Stimulated activated CD4-positive, alpha-beta T cell treated with anti-CD3 and anti-CD28 coated beads, Interleukin-2, amount 100 ng/mL, for 48 hours (primary cell): ENCODE data around the gene PGM2.
"Not testable (repeated sequence)": the region's sequence is repeated elsewhere in the genome, so short reads cannot be mapped to it uniquely, and the experiment has no call there.

Source experiments
- DNase-seq, 2 donors: peaks; one replicate each; pipeline ENCODE4 v3.0.0-alpha.2; 2020

The PGM2 gene

DNA sequence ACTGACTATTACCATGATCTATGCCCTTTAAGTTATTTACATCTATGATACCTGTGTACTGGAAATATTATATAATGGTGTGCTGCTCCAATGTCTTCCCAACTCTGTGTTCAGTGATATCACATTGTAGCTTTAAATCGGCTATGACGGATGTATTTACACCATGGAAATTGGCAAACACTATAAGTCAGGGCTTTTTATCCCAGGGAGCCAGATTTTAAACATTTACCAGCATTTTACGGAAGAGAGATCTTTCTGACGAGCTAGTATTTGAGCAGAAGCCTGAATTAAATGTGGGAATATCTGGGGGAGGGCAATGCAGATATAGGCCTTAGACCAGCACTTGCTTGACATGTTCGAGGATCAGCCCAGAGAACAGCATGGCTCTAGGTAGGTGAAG lies 7.7 kb upstream of the PGM2 start:
- no peak for DNase-seq

GRCh38 chr4:37820458-37820857 lies 6.0 kb upstream of the PGM2 start:
- DNase-seq = not testable (repeated sequence)

GRCh38 chr4:37821953-37822605 lies 4.4 kb upstream of the PGM2 start:
- DNase-seq = no peak

DNA sequence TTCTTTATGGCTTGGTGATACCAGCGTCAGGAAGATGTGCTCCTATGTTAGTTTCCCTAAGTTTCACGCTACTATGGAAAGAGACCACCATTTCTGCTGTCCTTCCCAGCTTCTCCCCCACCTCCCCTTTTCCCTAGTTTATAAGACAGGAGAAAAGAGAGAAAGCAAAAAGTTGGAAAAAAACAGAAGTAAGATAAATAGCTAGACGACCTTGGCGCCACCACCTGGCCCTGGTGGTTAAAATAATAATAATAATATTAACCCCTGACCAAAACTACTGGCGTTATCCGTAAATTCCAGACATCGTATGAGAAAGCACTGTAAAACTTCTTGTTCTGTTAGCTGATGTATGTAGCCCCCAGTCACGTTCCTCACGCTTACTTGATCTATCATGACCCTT lies 985 bp upstream of the PGM2 start:
- not testable (repeated sequence) for DNase-seq

DNA sequence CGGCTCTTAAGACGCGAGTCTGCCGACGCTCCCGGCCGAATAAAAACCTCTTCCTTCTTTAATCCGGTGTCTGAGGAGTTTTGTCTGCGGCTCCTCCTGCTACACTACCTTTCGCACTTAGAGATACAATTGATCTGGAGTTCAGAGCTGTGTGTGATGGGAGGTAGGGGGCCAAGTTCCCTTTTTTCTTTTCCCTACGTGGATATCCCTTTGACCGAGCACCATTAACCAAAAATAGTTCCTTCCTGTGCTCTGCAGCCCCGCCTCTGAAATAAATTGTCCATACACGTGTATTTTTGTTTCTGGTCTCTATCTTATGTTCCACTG lies 555 bp upstream of the PGM2 start:
- DNase-seq = peak in 1 of 2 donors; percentile 8

- DNase-seq = no peak
Measured at GRCh38 chr4:37827030-37827685, 672 bp downstream of the PGM2 start.

DNA sequence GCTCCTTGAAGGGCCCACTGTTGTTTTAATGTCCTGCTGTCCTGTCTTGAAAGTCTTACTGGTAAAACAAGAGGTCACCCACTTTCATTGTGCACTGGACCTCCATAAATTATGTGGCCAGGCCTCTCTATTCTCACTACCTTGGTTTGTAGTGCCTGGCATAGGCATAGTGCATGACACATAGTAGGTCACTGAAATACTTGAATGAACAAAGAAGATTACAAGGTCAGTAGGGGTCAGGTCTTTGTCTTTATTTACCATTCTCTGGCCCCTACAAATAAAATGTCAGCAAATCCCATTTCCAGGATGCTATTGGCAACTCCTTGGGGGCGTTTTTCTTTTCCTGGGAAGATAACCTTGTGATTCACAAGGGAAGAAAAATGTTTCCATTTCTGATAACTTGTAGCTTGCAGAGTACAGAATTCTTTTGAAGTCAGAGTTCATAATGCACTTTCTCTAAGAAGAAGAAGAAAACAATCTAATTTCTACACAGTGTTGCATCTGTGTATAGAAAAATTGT lies 1.4 kb downstream of the PGM2 start:
- DNase-seq = no peak

DNA sequence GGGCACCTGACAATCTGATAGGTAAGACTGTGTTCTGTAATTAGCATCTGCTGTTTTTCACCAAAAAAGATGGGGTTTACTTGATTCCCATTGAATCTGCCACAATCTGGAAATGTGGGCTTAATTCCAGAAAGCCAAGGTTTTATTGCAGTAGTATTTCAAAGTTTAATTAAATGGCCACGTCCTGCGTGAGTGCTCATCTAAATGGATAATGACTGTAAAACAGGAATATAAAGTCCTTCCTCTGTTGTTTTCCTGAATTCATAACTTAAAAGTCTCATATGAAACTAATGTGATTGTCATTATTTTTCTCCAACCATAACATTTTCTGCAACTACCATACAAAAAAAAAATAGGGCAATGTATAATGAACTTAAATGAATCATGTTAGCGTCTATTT lies 2.4 kb downstream of the PGM2 start:
- DNase-seq = no peak

- DNase-seq = no peak
Measured at GRCh38 chr4:37830640-37831039, 4.2 kb downstream of the PGM2 start.

- no peak for DNase-seq
Measured at GRCh38 chr4:37835031-37835430, 8.5 kb downstream of the PGM2 start.

- DNase-seq = no peak
Measured at GRCh38 chr4:37835806-37836205, 9.3 kb downstream of the PGM2 start.

GRCh38 chr4:37836274-37836673 lies 9.8 kb downstream of the PGM2 start:
- DNase-seq = no peak

DNA sequence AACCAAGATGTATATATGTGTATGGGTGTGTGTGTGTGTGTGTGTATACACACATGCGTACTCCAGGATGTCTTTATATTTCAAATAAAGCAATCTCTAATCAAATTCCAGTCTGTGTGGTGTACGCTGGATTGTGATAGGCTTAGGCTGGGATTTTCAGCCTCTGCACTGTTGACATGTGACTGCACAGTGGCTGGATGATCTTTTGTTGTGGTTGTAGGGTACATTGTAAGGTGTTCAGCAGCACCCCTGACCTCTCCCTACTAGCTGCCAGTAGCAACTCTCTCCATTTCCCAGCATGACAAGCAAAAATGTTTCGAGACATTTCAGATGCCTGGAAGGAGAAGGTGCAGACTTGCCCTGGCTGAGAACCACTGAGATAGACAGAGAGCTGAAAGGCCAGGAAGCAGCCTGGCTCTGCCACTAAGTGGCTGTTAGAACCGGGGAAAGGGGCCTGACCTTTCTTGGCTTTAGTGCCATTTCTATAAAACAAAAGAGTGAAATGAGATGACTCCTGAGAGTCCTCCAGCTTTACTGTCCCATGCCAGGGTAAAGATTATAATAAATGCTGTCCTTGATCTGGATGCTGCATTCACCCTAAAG lies 10.5 kb downstream of the PGM2 start:
- DNase-seq = no peak

GRCh38 chr4:37837446-37837845 lies 11.0 kb downstream of the PGM2 start:
- no peak for DNase-seq

- DNase-seq = no peak
Measured at GRCh38 chr4:37839426-37839825, 12.9 kb downstream of the PGM2 start.

DNA sequence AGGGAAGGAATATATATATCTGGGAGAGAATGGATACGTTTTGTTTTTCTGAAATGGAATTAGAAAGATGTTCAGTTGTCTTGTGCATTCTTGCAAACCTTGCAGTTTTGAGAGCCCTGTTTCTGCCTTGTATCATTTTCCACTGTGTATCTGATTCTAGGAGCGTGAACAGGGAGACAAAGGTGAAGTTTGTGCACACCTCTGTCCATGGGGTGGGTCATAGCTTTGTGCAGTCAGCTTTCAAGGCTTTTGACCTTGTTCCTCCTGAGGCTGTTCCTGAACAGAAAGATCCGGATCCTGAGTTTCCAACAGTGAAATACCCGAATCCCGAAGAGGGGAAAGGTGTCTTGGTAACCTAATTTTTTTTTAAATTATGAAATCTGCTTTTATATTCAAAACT lies 17.7 kb downstream of the PGM2 start:
- DNase-seq = no peak

DNA sequence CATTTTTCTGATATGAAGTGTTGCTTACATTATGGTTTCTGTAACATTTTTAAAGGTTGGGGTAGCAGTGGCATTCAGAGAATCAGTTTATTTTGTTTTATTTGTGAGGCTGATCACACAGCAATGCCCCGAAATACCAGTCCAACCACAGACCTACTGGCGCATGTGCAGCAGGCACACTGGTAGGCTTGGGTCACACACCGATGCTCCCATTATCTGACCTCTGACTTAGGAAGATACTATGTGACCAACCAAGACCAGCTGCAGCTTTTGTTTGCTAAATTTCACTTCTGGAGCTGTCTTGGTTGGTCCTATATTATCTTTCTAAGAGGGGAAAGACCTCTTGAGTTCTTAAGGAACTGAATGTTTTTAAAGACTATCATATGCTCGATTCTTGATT lies 18.7 kb downstream of the PGM2 start:
- no peak for DNase-seq

DNA sequence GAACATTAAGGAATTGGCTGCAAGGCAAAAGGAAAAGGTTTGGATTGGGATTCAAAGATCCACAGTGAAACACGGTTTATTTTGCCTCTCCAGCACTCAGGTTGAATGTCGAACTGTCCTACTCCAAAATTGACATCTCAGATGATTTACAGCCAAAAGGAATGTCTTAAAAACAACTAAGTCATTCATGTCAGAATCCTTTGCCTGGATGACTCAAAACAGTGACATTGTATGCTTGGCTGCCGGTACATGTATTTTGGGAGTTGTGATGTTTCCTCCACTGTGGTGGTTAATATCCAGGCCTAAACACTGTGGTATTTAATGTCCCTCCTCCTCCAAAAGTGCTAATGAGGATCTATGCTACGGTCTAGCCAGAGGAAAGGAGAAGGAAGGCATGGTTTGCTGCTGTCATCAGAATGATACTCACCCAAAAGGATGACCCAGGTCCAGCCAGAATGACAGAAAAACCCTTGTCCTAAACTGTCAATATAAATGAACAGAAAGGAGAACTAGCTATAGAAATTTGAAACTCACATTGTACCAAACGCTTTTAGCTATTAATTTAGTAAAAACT lies 20.9 kb downstream of the PGM2 start:
- DNase-seq = no peak

GRCh38 chr4:37852376-37852775 lies 25.9 kb downstream of the PGM2 start:
- no peak for DNase-seq

DNA sequence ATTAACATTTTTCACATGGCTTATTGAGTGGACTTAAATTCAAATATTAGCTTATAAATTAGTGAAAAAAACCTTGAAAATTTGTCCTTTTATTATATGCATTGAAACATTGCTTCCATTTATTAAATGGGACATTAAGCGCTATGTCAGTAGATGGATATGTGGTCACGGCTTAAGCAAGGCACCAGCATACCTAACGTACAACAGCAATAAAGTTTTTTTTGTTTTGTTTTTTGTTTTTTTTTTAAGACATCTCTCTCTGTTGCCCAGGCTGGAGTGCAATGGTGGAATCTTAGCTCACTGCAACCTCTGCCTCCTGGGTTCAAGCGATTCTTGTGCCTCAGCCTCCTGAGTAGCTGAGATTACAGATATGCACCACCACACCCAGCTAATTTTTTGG lies 31.6 kb downstream of the PGM2 start:
- DNase-seq = no peak

- no peak for DNase-seq
Measured at GRCh38 chr4:37858872-37859271, 32.4 kb downstream of the PGM2 start.

DNA sequence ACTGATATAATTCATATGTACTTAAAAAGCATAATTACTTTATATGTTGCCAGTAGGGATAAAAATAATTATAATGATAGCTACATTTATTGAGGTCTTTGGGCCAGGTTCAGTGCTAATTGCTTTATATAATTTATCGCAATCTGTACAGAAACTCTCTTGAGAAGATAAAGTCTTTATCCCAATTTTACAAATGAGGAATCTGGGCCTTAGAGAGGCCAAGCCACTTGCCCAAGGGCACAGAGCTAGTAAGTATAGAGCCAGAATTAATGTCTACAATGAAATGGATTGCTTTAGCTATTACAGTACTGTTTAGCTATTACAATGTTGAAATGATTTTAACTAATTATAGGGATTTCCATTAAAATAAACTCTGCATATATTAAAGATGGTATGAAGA lies 33.8 kb downstream of the PGM2 start:
- no peak for DNase-seq

- DNase-seq = no peak
Measured at GRCh38 chr4:37862961-37863360, 36.5 kb downstream of the PGM2 start.

GRCh38 chr4:37864786-37865185 lies 38.3 kb downstream of the PGM2 start:
- DNase-seq = no peak
